HUES6 (cell line): ENCODE measurements around the gene ZFYVE27.

Experiments
- H3K27ac ChIP-seq: 2 replicates; pipeline ENCODE4 v1.7.0; 2013; ENCODE audit warnings: low read depth, mild to moderate bottlenecking, low read length, inconsistent platforms
- H3K27me3 ChIP-seq: 2 replicates; pipeline ENCODE4 v1.6.1; 2013; ENCODE audit warnings: low read length; ENCODE audit not compliant: control insufficient read depth, insufficient read depth
- H3K36me3 ChIP-seq: 2 replicates; pipeline ENCODE4 v1.6.1; 2013; ENCODE audit warnings: low read length; ENCODE audit not compliant: control insufficient read depth, insufficient read depth
- H3K4me1 ChIP-seq: 2 replicates; pipeline ENCODE4 v1.6.1; 2013; ENCODE audit warnings: low read length; ENCODE audit not compliant: control insufficient read depth, insufficient read depth
- H3K4me3 ChIP-seq: 2 replicates; pipeline ENCODE4 v1.5.1; 2013; ENCODE audit warnings: low read depth, low read length
- H3K9ac ChIP-seq: one replicate; pipeline ENCODE4 v1.6.1; 2013; ENCODE audit warnings: mild to moderate bottlenecking, low read length
- H3K9me3 ChIP-seq: 2 replicates; pipeline ENCODE4 v1.6.1; 2013; ENCODE audit warnings: low read depth, low read length; ENCODE audit not compliant: control insufficient read depth, insufficient read depth

ZFYVE27 gene

GRCh38 chr10:97718178-97718577 lies 18.8 kb upstream of the ZFYVE27 start:
- Histone ChIP-seq H3K9me3 (no peaks in the 10 kb centered on the region), H3K4me3 (no peak overlapping the region), H3K36me3 (peaks cover 12% of the 10 kb centered on the region), H3K27ac (no peak overlapping the region), H3K4me1 (peaks cover 35% of the 10 kb centered on the region), H3K9ac (no peak overlapping the region), H3K27me3 (no peaks in the 10 kb centered on the region)

- H3K36me3 ChIP-seq = peaks cover 12% of the 10 kb centered on the region
- peaks cover 34% of the 10 kb centered on the region for H3K4me1 ChIP-seq
- H3K4me3 ChIP-seq = no peak overlapping the region
- H3K9ac ChIP-seq = no peak overlapping the region
- H3K27ac ChIP-seq = no peak overlapping the region
- H3K27me3 ChIP-seq = no peaks in the 10 kb centered on the region
- H3K9me3 ChIP-seq = no peaks in the 10 kb centered on the region
Observed at GRCh38 chr10:97718659-97719142, 18.2 kb upstream of the ZFYVE27 start.

- Histone ChIP-seq H3K36me3 (peaks cover 12% of the 10 kb centered on the region), H3K27ac (no peak overlapping the region), H3K27me3 (no peaks in the 10 kb centered on the region), H3K4me3 (no peak overlapping the region), H3K4me1 (peaks cover 34% of the 10 kb centered on the region), H3K9ac (no peak overlapping the region), H3K9me3 (no peaks in the 10 kb centered on the region)
Observed at GRCh38 chr10:97719602-97720001, 17.3 kb upstream of the ZFYVE27 start.

- H3K27ac ChIP-seq = no peak overlapping the region
- H3K4me1 ChIP-seq = peaks cover 22% of the 10 kb centered on the region
- no peaks in the 10 kb centered on the region for H3K27me3 ChIP-seq
- peaks cover 9% of the 10 kb centered on the region for H3K36me3 ChIP-seq
- H3K9me3 ChIP-seq = no peaks in the 10 kb centered on the region
- no peak overlapping the region for H3K4me3 ChIP-seq
- H3K9ac ChIP-seq = no peak overlapping the region
Observed at GRCh38 chr10:97721871-97722780, 14.8 kb upstream of the ZFYVE27 start.

GRCh38 chr10:97723001-97723400 lies 13.9 kb upstream of the ZFYVE27 start:
- H3K27me3 ChIP-seq = no peaks in the 10 kb centered on the region
- H3K4me1 ChIP-seq = peaks cover 22% of the 10 kb centered on the region
- peaks cover under 1% of the 10 kb centered on the region for H3K36me3 ChIP-seq
- H3K27ac ChIP-seq = no peak overlapping the region
- no peak overlapping the region for H3K9ac ChIP-seq
- no peak overlapping the region for H3K4me3 ChIP-seq
- H3K9me3 ChIP-seq = no peaks in the 10 kb centered on the region

- Histone ChIP-seq H3K36me3 (no peaks in the 10 kb centered on the region), H3K4me1 (peaks cover 9% of the 10 kb centered on the region), H3K9me3 (no peaks in the 10 kb centered on the region), H3K4me3 (no peak overlapping the region), H3K9ac (no peak overlapping the region), H3K27ac (no peak overlapping the region), H3K27me3 (no peaks in the 10 kb centered on the region)
Observed at GRCh38 chr10:97724341-97724941, 12.5 kb upstream of the ZFYVE27 start.

- Histone ChIP-seq H3K36me3 (no peaks in the 10 kb centered on the region), H3K4me3 (peak overlapping the region; percentile 16), H3K9me3 (no peaks in the 10 kb centered on the region), H3K4me1 (peaks cover 4% of the 10 kb centered on the region; the same call in 1 of the 2 replicates), H3K27ac (no peak overlapping the region), H3K27me3 (no peaks in the 10 kb centered on the region), H3K9ac (no peak overlapping the region)
Observed at GRCh38 chr10:97726636-97727178, 10.2 kb upstream of the ZFYVE27 start.

- Histone ChIP-seq H3K27ac (no peak overlapping the region), H3K4me1 (peaks cover 4% of the 10 kb centered on the region; the same call in 1 of the 2 replicates), H3K9ac (no peak overlapping the region), H3K27me3 (0 out of 2 replicates have a peak, but pooled peaks cover under 1% of the 10 kb centered on the region), H3K36me3 (no peaks in the 10 kb centered on the region), H3K4me3 (no peak overlapping the region), H3K9me3 (no peaks in the 10 kb centered on the region)
Observed at GRCh38 chr10:97729014-97729413, 7.9 kb upstream of the ZFYVE27 start.

GRCh38 chr10:97731346-97732051 lies 5.4 kb upstream of the ZFYVE27 start:
- peaks cover 20% of the 10 kb centered on the region for H3K27me3 ChIP-seq
- H3K9ac ChIP-seq = no peak overlapping the region
- no peak overlapping the region for H3K4me3 ChIP-seq
- H3K4me1 ChIP-seq = peaks cover under 1% of the 10 kb centered on the region; the same call in 1 of the 2 replicates
- H3K27ac ChIP-seq = no peak overlapping the region
- no peaks in the 10 kb centered on the region for H3K36me3 ChIP-seq
- peaks cover 4% of the 10 kb centered on the region for H3K9me3 ChIP-seq

- no peaks in the 10 kb centered on the region for H3K36me3 ChIP-seq
- no peaks in the 10 kb centered on the region for H3K4me1 ChIP-seq
- H3K9ac ChIP-seq = no peak overlapping the region
- peaks cover 23% of the 10 kb centered on the region for H3K27me3 ChIP-seq
- peaks cover 6% of the 10 kb centered on the region for H3K9me3 ChIP-seq
- H3K27ac ChIP-seq = no peak overlapping the region
- H3K4me3 ChIP-seq = no peak overlapping the region
Observed at GRCh38 chr10:97732052-97732359, 4.9 kb upstream of the ZFYVE27 start.
